Thymus (tissue), 11 donors: Measurements from ENCODE around the gene C5. TPM values are rescaled to one million over a fixed set of nuclear protein-coding genes. Genes with fewer than 3 reads are reported as not detected.
"Not testable (repeated sequence)": the region's sequence is repeated elsewhere in the genome, so short reads cannot be mapped to it uniquely, and the experiment has no call there.

Experiments
- DNase-seq, 9 donors: peaks; one replicate each; pipeline ENCODE4 v3.0.0-alpha.2; 2013; ENCODE audit warnings: low spot score in 9 of 9, low read depth in 6 of 9, missing footprints in 1 of 9
- H3K27ac ChIP-seq, 2 donors: one replicate each; pipeline ENCODE4 v1.5.1; 2013; ENCODE audit warnings: control low read depth in 1 of 2, low read depth in 1 of 2, low read length in 1 of 2, mild to moderate bottlenecking in 1 of 2, moderate library complexity in 1 of 2
- H3K27me3 ChIP-seq, 2 donors: one replicate each; pipeline ENCODE4 v1.5.1; 2013; ENCODE audit warnings: low read length in 1 of 2; ENCODE audit not compliant: control insufficient read depth in 2 of 2, insufficient read depth in 1 of 2
- H3K36me3 ChIP-seq, 2 donors: one replicate each; pipeline ENCODE4 v1.5.1; 2013; ENCODE audit warnings: low read length in 1 of 2, mild to moderate bottlenecking in 1 of 2, moderate library complexity in 1 of 2; ENCODE audit not compliant: control insufficient read depth in 2 of 2, insufficient read depth in 2 of 2
- H3K4me1 ChIP-seq, 2 donors: one replicate each; pipeline ENCODE4 v1.5.1; 2013; ENCODE audit warnings: low read length in 2 of 2; ENCODE audit not compliant: control insufficient read depth in 2 of 2, insufficient read depth in 2 of 2
- H3K4me3 ChIP-seq, 2 donors: one replicate each; pipeline ENCODE4 v1.5.1; 2013; ENCODE audit warnings: low read length in 2 of 2, control low read depth in 1 of 2, mild to moderate bottlenecking in 1 of 2
- H3K9me3 ChIP-seq, 2 donors: one replicate each; pipeline ENCODE4 v1.5.1; 2013; ENCODE audit warnings: low read length in 1 of 2, mild to moderate bottlenecking in 1 of 2; ENCODE audit not compliant: control insufficient read depth in 2 of 2, insufficient read depth in 1 of 2
- WGBS: extraction: QIAGEN DNeasy Blood & Tissue Kit; methylation state at CpG from one replicate; pipeline ENCODE4 v1.1.7; 2013; 5-methylcytosine and 5-hydroxymethylcytosine counted together
- polyA plus RNA-seq: library from polyadenylated mRNA; stranded (reverse); fragments of 200-250 nt; gene quantifications from one replicate; pipeline ENCODE4 v1.2.3, GENCODE V29; 2013
- total RNA-seq: library from RNA; stranded (reverse); fragments of 120-200 nt; gene quantifications from one replicate; pipeline ENCODE4 v1.2.4, GENCODE V29; 2013
- donor health status: healthy.

Gene C5
- total and polyA plus RNA-seq, 2 donors: 2.4 TPM

- no peak for DNase-seq
- Histone ChIP-seq H3K27me3 (no peaks in the 10 kb centered on the region), H3K27ac (no peak overlapping the region), H3K36me3 (no peaks in the 10 kb centered on the region), H3K4me3 (no peak overlapping the region), H3K9me3 (no peaks in the 10 kb centered on the region), H3K4me1 (peaks cover 2 to 10% of the 10 kb centered on the region in 2 donors)
- 98% methylated on average over 3 of the region's 3 CpGs for WGBS
Measured at GRCh38 chr9:120978987-120979386, 71.1 kb downstream of the C5 start.

GRCh38 chr9:120977321-120977720 lies 72.8 kb downstream of the C5 start:
- Histone ChIP-seq H3K9me3 (no peaks in the 10 kb centered on the region), H3K4me3 (no peak overlapping the region), H3K27ac (no peak overlapping the region), H3K27me3 (no peaks in the 10 kb centered on the region), H3K4me1 (peaks cover 2 to 10% of the 10 kb centered on the region in 2 donors), H3K36me3 (no peaks in the 10 kb centered on the region)
- 46% methylated on average over 1 of the region's 1 CpG for WGBS
- no peak for DNase-seq

GRCh38 chr9:120974921-120975320 lies 75.2 kb downstream of the C5 start:
- Histone ChIP-seq H3K36me3 (no peaks in the 10 kb centered on the region), H3K4me3 (no peak overlapping the region), H3K9me3 (no peaks in the 10 kb centered on the region), H3K4me1 (peaks cover 2 to 10% of the 10 kb centered on the region in 2 donors), H3K27me3 (no peaks in the 10 kb centered on the region), H3K27ac (no peak overlapping the region)
- DNase-seq: peak in 4 of 9 donors; percentile 3 to 38 (median 10)
- WGBS: 11% methylated on average over 1 of the region's 1 CpG

GRCh38 chr9:120974181-120974580 lies 75.9 kb downstream of the C5 start:
- Histone ChIP-seq H3K27me3 (no peaks in the 10 kb centered on the region), H3K4me3 (no peak overlapping the region), H3K27ac (no peak overlapping the region), H3K9me3 (no peaks in the 10 kb centered on the region), H3K36me3 (no peaks in the 10 kb centered on the region), H3K4me1 (peaks cover 2 to 10% of the 10 kb centered on the region in 2 donors)
- no peak for DNase-seq
- WGBS: 100% methylated on average over 2 of the region's 2 CpGs

- Histone ChIP-seq H3K4me3 (no peak overlapping the region), H3K9me3 (no peaks in the 10 kb centered on the region), H3K27ac (no peak overlapping the region), H3K27me3 (no peaks in the 10 kb centered on the region), H3K36me3 (no peaks in the 10 kb centered on the region), H3K4me1 (peaks cover 2 to 10% of the 10 kb centered on the region in 2 donors)
- no peak for DNase-seq
Measured at GRCh38 chr9:120971938-120972337, 78.1 kb downstream of the C5 start.

- not testable (repeated sequence) for H3K27ac ChIP-seq, H3K36me3 ChIP-seq, H3K4me3 ChIP-seq, H3K4me1 ChIP-seq, H3K27me3 ChIP-seq, DNase-seq, H3K9me3 ChIP-seq
- WGBS: over 99% methylated on average over 9 of the region's 9 CpGs
Measured at GRCh38 chr9:120971471-120971870, 78.6 kb downstream of the C5 start.

- no peaks in the 10 kb centered on the region for H3K36me3 ChIP-seq
- peaks cover 2 to 6% of the 10 kb centered on the region in 2 donors for H3K4me1 ChIP-seq
- no peak overlapping the region for H3K27ac ChIP-seq
- DNase-seq: no peak
- 98% methylated on average over 3 of the region's 3 CpGs for WGBS
- no peaks in the 10 kb centered on the region for H3K27me3 ChIP-seq
- no peaks in the 10 kb centered on the region for H3K9me3 ChIP-seq
- H3K4me3 ChIP-seq: no peak overlapping the region
Measured at GRCh38 chr9:120970244-120970643, 79.8 kb downstream of the C5 start.

- Histone ChIP-seq H3K27ac (no peak overlapping the region), H3K4me3 (no peak overlapping the region), H3K36me3 (no peaks in the 10 kb centered on the region), H3K9me3 (no peaks in the 10 kb centered on the region), H3K4me1 (no peaks in the 10 kb centered on the region), H3K27me3 (no peaks in the 10 kb centered on the region)
- no peak for DNase-seq
- WGBS: 97% methylated on average over 3 of the region's 3 CpGs
Measured at GRCh38 chr9:120966013-120966369, 84.1 kb downstream of the C5 start.

GRCh38 chr9:120965344-120966012 lies 84.6 kb downstream of the C5 start:
- no peak for DNase-seq
- Histone ChIP-seq H3K4me1 (no peaks in the 10 kb centered on the region), H3K9me3 (no peaks in the 10 kb centered on the region), H3K27me3 (no peaks in the 10 kb centered on the region), H3K36me3 (no peaks in the 10 kb centered on the region), H3K27ac (no peak overlapping the region), H3K4me3 (no peak overlapping the region)
- WGBS: 94% methylated on average over 4 of the region's 4 CpGs
